Measurements from ENCODE around the gene SH3GLB1.

GRCh38 chr1:86764523-86764922 is 60.1 kb downstream of the SH3GLB1 start:
- TF ChIP-seq CTCF (conservative IDR thresholded peaks at IDR 0.05; ENCODE audit: low read depth, low read length) (no peak), EZH2 (IDR thresholded peaks at IDR 0.05; ENCODE audit: low read length, unreplicated experiment) (no peak), EZH2phosphoT487 (IDR thresholded peaks at IDR 0.05; ENCODE audit: borderline replicate concordance, low read length) (no peak)
